ENCODE data around the gene OSCP1. TPM values are rescaled to one million over a fixed set of nuclear protein-coding genes. Genes with fewer than 3 reads are reported as not detected.
A peak's percentile ranks its signal among the peaks of the same experiment; 100 is the strongest.

OSCP1 gene
- total RNA-seq, 1 experiment from 2014 or later: 5.7 TPM

GRCh38 chr1:36414384-36414783, 35.9 kb downstream of the OSCP1 start:
- ChIA-PET CTCF (no interaction called here), POLR2A (ENCODE audit: low non-redundant PET) (no interaction called here)
- Histone ChIP-seq H3K36me3 (ENCODE audit: insufficient read depth, low read length, poor library complexity, severe bottlenecking) (no peaks in the 10 kb centered on the region), H3K27ac (ENCODE audit: low read depth, low read length, poor library complexity, severe bottlenecking) (no peak overlapping the region), H3K27me3 (replicated peaks; ENCODE audit: insufficient read depth, low read depth, low read length, poor library complexity) (no peaks in the 10 kb centered on the region), H3K4me1 (ENCODE audit: insufficient read depth, low read length, poor library complexity, severe bottlenecking) (no peaks in the 10 kb centered on the region), H3K4me3 (ENCODE audit: low read depth, low read length, poor library complexity, severe bottlenecking) (no peak overlapping the region), H3K9me3 (ENCODE audit: low read depth, low read length, poor library complexity, severe bottlenecking) (no peaks in the 10 kb centered on the region)
- intact Hi-C loops (cut with micrococcal nuclease; ENCODE audit: unreplicated experiment): no loop called here
- BruUV-seq (replicated peaks): no TSS peak
- DNase-seq (ENCODE audit: low spot score): no peak
- TF ChIP-seq CTCF (conservative IDR thresholded peaks at IDR 0.05; ENCODE audit: low read depth, low read length): no peak
- TF ChIP-seq EZH2 (IDR thresholded peaks at IDR 0.05; ENCODE audit: borderline replicate concordance, low read depth, low read length, poor library complexity, severe bottlenecking): no peak

GRCh38 chr1:36411674-36412648, 38.3 kb downstream of the OSCP1 start:
- no peaks in the 10 kb centered on the region for H3K27me3 ChIP-seq (replicated peaks; ENCODE audit: insufficient read depth, low read depth, low read length, poor library complexity)
- TF ChIP-seq CTCF (conservative IDR thresholded peaks at IDR 0.05; ENCODE audit: low read depth, low read length) (no peak), EZH2 (IDR thresholded peaks at IDR 0.05; ENCODE audit: borderline replicate concordance, low read depth, low read length, poor library complexity, severe bottlenecking) (no peak)
- H3K4me1 ChIP-seq (ENCODE audit: insufficient read depth, low read length, poor library complexity, severe bottlenecking): no peaks in the 10 kb centered on the region
- no peak overlapping the region for H3K4me3 ChIP-seq (ENCODE audit: low read depth, low read length, poor library complexity, severe bottlenecking)
- H3K27ac ChIP-seq (ENCODE audit: low read depth, low read length, poor library complexity, severe bottlenecking): no peak overlapping the region
- H3K36me3 ChIP-seq (ENCODE audit: insufficient read depth, low read length, poor library complexity, severe bottlenecking): no peaks in the 10 kb centered on the region
- CTCF ChIA-PET: no interaction called here
- intact Hi-C loops (cut with micrococcal nuclease; ENCODE audit: unreplicated experiment): no loop called here
- no peaks in the 10 kb centered on the region for H3K9me3 ChIP-seq (ENCODE audit: low read depth, low read length, poor library complexity, severe bottlenecking)
- peak; percentile 66 for DNase-seq (ENCODE audit: low spot score)
- BruUV-seq (replicated peaks): no TSS peak
- POLR2A ChIA-PET (ENCODE audit: low non-redundant PET): interaction anchor here (0.6 to 0.7 kb wide), 2 partner anchors 34 to 1590 kb away, joined by 4 to 15 read pairs; no protein-coding TSS in a partner anchor

DNA sequence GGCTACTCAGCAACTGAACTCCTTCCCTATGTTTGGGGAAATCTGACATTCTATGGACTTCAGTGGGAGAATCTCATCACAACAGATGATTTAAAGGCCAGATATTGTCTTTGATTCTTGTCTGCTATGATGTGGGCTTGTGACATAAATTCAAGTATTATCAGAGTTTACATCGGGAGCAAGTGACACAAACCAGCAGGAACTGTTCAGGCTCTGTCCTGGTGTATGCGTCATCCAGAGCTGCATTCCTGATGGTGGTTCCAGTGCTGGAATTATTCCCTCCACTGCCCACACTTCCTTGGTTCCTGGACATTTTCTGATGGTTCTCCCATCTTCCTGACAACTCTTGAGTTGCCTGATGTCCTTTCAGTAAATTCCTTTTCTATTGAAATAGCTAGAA, 41.8 kb downstream of the OSCP1 start:
- Histone ChIP-seq H3K4me1 (ENCODE audit: insufficient read depth, low read length, poor library complexity, severe bottlenecking) (no peaks in the 10 kb centered on the region), H3K36me3 (ENCODE audit: insufficient read depth, low read length, poor library complexity, severe bottlenecking) (no peaks in the 10 kb centered on the region), H3K27me3 (replicated peaks; ENCODE audit: insufficient read depth, low read depth, low read length, poor library complexity) (no peaks in the 10 kb centered on the region), H3K9me3 (ENCODE audit: low read depth, low read length, poor library complexity, severe bottlenecking) (no peaks in the 10 kb centered on the region), H3K27ac (ENCODE audit: low read depth, low read length, poor library complexity, severe bottlenecking) (no peak overlapping the region), H3K4me3 (ENCODE audit: low read depth, low read length, poor library complexity, severe bottlenecking) (no peak overlapping the region)
- intact Hi-C loops (cut with micrococcal nuclease; ENCODE audit: unreplicated experiment): no loop called here
- no peak for TF ChIP-seq EZH2 (IDR thresholded peaks at IDR 0.05; ENCODE audit: borderline replicate concordance, low read depth, low read length, poor library complexity, severe bottlenecking)
- TF ChIP-seq CTCF (conservative IDR thresholded peaks at IDR 0.05; ENCODE audit: low read depth, low read length): no peak
- POLR2A ChIA-PET (ENCODE audit: low non-redundant PET): no interaction called here
- no TSS peak for BruUV-seq (replicated peaks)
- no peak for DNase-seq (ENCODE audit: low spot score)
- CTCF ChIA-PET: no interaction called here
